ENCODE measurements around the gene YWHAQ.
"Not testable (repeated sequence)": the region's sequence is repeated elsewhere in the genome, so short reads cannot be mapped to it uniquely, and the experiment has no call there.

DNA sequence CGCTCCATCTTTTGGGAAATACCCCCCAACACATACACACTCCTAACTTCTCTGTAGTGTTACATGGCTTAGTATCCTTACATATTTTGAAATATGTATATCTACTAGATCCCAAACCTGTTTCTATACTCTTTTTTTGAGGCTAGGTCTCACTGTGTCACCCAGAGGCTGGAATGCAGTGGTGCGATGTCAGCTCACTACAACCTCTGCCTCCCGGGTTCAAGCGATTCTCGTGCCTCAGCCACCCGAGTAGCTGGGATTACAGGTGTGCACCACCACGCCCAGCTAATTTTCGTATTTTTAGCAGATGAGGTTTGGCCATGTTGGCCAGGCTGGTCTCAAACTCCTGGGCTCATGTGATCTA, 19.3 kb downstream of the YWHAQ start:
- TF ChIP-seq, protein P1, sequence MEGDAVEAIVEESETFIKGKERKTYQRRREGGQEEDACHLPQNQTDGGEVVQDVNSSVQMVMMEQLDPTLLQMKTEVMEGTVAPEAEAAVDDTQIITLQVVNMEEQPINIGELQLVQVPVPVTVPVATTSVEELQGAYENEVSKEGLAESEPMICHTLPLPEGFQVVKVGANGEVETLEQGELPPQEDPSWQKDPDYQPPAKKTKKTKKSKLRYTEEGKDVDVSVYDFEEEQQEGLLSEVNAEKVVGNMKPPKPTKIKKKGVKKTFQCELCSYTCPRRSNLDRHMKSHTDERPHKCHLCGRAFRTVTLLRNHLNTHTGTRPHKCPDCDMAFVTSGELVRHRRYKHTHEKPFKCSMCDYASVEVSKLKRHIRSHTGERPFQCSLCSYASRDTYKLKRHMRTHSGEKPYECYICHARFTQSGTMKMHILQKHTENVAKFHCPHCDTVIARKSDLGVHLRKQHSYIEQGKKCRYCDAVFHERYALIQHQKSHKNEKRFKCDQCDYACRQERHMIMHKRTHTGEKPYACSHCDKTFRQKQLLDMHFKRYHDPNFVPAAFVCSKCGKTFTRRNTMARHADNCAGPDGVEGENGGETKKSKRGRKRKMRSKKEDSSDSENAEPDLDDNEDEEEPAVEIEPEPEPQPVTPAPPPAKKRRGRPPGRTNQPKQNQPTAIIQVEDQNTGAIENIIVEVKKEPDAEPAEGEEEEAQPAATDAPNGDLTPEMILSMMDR (IDR thresholded peaks at IDR 0.05): not testable (repeated sequence)
- not testable (repeated sequence) for TF ChIP-seq POLR2A, POLR2AphosphoS5 (IDR thresholded peaks at IDR 0.05)

Measured in breast epithelium (tissue), 3 donors.